Measurements from ENCODE around the gene CGNL1.
A peak's percentile ranks its signal among the peaks of the same experiment; 100 is the strongest.

Gene CGNL1

DNA sequence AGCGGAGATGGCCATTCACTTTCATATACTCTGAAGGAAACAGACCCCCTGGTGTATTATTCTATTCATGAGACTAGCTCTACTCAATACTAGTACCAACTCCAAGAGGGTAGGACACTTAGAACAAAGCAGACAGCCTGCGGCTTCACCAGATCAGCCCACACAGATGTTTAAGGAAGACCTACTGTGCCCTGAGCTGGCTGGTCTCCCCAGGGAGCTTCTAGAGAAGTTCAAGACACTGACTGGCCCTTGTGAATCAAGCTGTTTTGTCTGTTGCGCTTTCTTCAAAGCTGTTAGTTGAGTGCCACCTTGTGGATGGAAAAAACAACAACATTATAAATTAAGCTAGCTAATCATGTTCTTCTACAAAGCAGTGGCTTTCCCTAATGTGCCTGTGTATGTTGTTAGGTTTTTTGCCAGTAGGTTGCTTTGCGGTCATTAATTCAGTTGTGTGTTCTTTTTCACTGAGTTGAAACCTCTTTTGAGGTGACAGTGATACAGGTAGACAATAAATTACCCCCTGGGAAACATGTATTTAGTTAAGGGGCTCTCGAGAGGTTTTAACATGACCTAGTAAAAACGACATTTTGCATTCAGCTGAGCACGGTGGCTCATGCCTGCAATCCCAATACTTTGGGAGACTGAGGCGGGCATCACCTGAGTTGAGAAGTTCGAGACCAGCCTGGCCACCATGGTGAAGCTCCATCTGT, 151.2 kb downstream of the CGNL1 start:
- no peak for DNase-seq (ENCODE audit: low read depth)

DNA sequence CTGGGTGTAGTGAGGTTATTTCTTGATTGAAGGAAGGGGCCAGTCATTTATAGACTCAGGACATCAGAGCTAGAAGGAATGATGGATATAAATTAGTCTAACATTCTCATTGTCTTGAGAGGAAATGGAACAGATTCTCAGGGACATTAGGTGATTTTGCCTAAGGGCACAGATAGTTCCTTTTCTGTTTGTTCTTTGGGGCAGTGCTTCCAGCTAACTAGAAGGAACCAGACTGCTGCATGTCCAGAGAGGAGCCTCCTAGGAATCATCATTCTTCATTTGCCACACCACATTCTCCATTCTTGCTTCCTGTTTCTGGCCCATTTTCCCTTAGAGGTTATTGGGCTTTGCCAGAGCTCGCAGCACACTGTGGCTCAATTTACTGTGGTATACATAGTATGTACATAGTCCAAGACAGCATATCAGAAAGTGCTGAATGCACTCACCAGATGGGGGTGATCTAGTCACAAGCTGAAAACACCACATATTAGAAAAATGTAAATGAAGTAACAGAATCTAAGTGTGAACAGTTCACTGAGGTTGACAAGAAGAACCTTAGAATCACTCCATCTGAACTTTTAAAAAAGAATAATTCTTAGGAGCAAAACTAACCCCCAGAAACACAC, 152.7 kb downstream of the CGNL1 start:
- DNase-seq (ENCODE audit: low read depth) = no peak

- no peak for DNase-seq (ENCODE audit: low read depth)
These were observed 153.4 kb downstream of the CGNL1 start for GRCh38 chr15:57529748-57530147.

GRCh38 chr15:57532731-57533447, 156.6 kb downstream of the CGNL1 start:
- DNase-seq (ENCODE audit: low read depth) = no peak

DNA sequence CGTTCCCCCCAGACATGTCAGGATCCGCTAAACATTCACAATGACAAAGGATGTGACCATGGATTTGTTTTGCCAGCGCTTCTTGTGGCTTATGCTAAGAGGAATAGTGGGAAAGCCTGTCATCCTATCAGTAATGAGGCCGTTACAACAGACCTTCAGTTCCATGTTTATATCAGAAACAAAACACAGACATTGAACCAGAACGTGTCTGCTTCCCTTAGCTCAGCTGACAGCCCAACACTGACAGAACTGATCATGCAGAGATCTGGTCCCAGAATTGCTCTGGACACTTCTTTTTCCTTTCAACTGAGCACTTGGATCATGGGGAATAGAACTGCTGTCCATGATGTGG, 157.1 kb downstream of the CGNL1 start:
- no peak for DNase-seq (ENCODE audit: low read depth)

DNA sequence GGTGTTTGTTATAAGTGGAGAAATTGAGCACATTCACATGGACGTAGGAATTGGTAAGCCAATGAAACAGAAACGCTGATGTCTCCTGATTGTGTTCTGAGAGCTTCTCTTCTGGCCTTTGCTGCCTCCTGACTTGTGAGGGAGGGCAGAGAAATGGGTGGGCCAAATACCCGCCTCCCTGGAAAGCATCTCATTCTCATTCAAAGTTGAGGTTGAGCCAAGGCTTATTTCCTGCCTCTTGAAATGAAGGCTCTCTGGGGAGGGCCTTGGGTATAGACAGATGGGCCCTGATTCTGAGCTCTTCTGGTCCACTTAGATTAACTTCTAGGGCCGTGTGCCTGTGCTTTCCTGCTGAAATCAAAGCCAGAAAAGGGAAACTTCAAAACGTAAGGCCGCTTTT, 158.0 kb downstream of the CGNL1 start:
- no peak for DNase-seq (ENCODE audit: low read depth)

GRCh38 chr15:57537072-57537471, 160.8 kb downstream of the CGNL1 start:
- DNase-seq (ENCODE audit: low read depth) = no peak

DNA sequence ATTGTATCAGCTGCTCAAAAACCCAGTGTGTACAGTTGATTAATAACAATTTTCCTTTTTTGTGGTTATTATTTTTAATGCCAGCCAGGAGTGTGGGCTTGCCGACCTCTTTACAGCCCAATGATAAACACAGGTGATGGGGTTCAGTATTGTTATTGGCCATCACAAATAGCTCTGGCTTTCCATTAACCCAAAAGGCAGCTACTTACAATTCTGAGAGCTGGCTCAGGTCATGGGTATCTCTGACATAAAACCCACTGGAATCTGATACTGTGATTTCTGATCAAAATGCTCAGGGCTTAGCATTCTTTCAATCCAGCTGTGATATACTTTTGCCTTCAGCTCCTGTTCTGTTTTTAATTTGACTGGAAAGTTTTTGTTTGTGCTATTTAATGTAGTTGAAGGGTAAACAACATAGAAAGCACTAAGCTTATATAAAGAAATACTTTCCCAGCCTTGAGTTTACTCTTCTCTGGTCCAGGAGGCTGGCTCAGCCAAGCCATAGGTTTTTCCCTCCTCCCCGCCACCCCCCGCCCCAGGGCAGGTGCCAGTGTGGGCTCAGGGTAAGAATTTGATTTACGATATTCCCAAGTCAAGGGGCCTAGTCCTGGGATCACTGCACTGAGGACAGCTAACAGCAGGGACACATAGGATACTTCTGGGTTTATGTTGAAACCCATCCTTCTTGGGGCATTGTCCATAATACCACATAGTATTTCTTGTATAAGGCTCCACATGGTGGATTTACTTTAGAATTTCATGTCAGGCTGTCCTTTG, 161.4 kb downstream of the CGNL1 start:
- no peak for DNase-seq (ENCODE audit: low read depth)

DNA sequence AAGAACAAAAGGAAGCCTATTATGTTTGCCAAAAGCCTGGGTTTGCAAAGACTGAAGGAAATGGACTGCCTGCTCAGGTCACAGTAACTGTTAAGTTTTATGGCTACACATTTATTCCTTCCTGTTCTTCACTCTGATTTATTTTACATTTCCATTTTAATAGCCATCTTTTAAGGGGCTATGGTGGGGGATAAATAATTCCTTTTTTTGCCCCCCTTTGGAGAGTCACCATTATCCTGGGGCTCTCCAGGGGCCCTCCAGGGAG, 161.9 kb downstream of the CGNL1 start:
- no peak for DNase-seq (ENCODE audit: low read depth)

GRCh38 chr15:57538821-57539220, 162.5 kb downstream of the CGNL1 start:
- no peak for DNase-seq (ENCODE audit: low read depth)

DNA sequence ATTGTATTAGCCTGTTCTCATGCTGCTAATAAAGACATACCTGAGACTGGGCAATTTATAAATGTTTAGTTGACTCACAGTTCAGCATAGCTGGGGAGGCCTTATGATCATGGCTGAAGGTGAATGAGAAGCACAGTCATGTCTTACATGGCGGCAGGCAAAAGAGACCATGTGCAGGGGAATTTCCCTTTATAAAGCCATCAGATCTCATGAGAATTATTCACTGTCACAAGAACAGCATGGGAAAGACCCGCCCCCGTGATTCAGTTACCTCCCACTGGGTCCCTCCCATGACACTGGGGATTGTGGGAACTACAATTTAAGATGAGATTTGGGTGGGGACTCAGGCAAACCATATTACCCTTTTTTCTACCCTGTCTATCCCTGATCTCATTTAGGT, 163.9 kb downstream of the CGNL1 start:
- no peak for DNase-seq (ENCODE audit: low read depth)

DNA sequence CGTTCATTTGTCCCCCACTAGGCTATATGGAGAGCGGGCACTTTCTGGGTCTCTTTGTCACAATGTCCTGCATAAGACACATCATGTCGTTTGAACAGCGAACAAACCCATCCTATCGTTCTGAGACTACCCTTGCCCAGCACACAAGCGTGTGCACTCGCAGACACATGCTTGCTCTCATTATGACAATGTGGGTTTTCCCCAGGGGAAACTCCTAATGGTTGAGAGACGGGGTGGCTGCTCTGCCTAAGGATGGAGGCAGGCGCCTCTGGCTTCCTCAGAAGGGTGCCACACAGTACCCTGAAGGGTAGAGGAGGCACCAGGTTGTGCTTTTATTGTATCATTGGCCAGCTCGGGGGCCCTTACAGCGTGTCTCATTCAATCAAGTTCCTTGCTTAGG, 164.4 kb downstream of the CGNL1 start:
- DNase-seq (ENCODE audit: low read depth) = no peak

DNA sequence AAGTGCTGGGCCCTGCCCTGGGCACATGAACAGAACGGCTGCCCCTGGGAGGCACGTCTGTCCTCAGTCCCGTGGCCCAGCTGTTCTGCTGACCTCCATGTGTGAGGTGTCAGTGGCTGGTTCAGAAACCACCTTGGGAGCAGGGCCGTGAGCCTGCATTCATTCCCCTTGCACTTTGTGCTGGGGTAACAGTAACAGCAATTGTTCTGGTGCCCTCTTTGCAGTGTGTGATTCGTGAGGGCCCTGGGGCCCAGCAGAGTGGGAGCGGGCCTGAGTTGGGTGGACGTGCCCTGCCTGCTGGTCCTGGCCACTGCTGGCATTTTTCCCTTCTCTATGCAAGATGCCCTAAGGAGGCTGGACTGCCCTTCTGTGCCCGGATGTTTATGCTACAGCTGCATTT, 165.0 kb downstream of the CGNL1 start:
- DNase-seq (ENCODE audit: low read depth) = no peak

- DNase-seq (ENCODE audit: low read depth) = peak; percentile 18
These were observed 165.7 kb downstream of the CGNL1 start for GRCh38 chr15:57541805-57542504.

- DNase-seq (ENCODE audit: low read depth) = no peak
These were observed 166.2 kb downstream of the CGNL1 start for GRCh38 chr15:57542505-57542817.

DNA sequence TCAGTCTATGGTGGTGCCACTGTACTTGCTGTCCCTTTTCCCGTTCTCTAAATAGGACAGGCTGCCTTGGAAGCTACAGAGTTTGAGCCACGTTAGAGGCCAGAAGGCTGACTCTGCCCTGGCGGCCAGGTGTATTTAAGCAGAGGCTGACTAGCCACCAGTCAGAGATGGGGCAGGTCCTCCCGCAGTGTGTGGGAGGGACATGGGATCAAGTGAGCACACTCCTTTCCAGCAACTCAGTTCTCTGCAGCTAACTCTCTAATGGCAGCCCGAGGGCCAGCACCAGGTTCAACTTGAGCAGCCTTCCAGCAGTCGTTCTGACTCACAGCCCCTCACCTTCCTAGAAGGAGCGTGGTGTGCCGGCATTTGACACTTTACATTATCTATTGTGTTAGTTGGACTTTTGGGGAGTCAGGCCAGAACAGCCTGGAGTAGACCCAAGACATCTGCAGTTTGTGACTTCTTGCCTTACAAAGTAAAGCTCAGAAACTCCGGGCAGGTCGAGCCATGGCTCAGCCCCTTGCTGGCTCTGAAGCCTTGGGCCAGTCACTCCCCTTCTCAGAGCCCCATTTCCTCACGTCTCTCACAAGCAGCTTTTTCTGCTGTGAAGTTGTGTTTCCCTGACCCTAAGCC, 168.7 kb downstream of the CGNL1 start:
- DNase-seq (ENCODE audit: low read depth) = no peak

DNA sequence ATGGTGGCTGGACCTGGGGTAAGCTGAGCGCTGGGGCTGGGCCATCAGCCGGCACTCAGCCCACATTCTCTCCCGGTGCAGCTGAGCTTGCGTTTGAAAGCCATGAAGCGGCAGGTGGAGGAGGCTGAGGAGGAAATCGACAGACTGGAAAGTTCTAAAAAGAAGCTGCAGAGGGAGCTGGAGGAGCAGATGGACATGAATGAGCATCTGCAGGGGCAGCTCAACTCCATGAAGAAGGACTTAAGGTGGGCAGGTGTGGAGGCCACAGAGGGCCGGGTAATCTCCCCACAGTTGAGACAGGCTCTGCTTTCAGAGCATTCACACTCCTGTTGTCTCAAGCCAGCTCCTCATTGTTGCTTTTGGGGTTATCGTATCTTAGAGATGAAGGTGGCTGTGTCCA, 169.7 kb downstream of the CGNL1 start:
- DNase-seq (ENCODE audit: low read depth) = no peak

GRCh38 chr15:57547243-57547755, 171.0 kb downstream of the CGNL1 start:
- no peak for DNase-seq (ENCODE audit: low read depth)

GRCh38 chr15:57548351-57548750, 172.0 kb downstream of the CGNL1 start:
- no peak for DNase-seq (ENCODE audit: low read depth)

DNA sequence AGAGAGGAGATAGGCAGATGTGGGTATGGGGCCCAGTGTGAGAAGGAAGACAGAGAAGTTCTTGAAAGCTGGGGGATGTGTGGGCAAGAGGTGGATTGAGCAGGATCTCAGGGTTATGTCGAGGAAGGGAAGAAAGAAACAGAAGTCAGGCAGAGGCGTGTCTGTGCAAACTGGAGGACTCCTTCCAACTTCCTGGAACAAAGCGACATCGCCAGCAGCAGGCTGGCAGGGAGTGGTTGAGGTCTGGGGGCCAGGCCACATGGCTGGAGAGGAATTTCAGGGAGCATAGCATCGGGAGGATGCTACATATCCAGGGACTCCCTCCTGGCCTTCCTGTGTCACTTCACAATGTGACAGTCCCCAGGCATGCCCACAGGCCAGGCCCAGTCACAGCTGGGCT, 172.5 kb downstream of the CGNL1 start:
- no peak for DNase-seq (ENCODE audit: low read depth)

- no peak for DNase-seq (ENCODE audit: low read depth)
These were observed 173.6 kb downstream of the CGNL1 start for GRCh38 chr15:57549935-57550334.

DNA sequence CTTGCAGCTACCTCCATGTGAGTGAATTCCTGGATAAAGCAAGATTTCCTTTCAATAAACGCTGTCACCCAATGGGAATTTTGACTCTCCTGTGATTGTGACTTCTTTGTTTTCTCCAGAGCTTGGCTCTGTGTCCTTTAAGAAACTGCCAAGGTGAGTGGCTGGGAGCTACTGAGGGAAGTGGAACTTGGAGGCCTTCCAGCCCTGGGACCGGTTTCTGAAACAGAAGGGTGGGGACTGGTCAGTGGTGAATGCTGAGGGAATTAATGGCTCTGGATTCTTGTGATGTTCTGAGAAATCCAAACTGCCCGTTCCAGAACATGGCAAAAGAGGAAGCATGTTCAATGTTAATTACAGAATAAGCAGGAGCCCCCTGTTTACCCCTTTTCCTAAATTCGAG, 174.3 kb downstream of the CGNL1 start:
- DNase-seq (ENCODE audit: low read depth) = no peak

All from activated T-cell treated with anti-CD3 and anti-CD28 coated beads for 24 hours (primary cell).